Brain microvascular endothelial cell (primary cell): ENCODE data around the gene CAPN12.

ENCODE experiments used
- DNase-seq: peaks from one replicate; pipeline ENCODE4 v3.0.0-alpha.2; 2020
- H3K27ac ChIP-seq: fragments of 250-450 bp; sonication (Bioruptor Pico); 2 replicates; pipeline ENCODE4 v1.5.1; 2020; ENCODE audit warnings: mild to moderate bottlenecking, moderate library complexity
- H3K27me3 ChIP-seq: fragments of 250-450 bp; sonication (Bioruptor Pico); replicated peaks from 2 replicates; pipeline ENCODE4 v1.5.1; 2020; ENCODE audit warnings: mild to moderate bottlenecking
- H3K36me3 ChIP-seq: fragments of 250-450 bp; sonication (Bioruptor Pico); replicated peaks from 2 replicates; pipeline ENCODE4 v1.5.1; 2020; ENCODE audit warnings: mild to moderate bottlenecking
- H3K4me3 ChIP-seq: 2 replicates; pipeline ENCODE4 v1.5.1; 2011; ENCODE audit warnings: low read depth, mild to moderate bottlenecking, control low read depth, low read length, moderate library complexity
- CTCF ChIP-seq: IDR thresholded peaks from 2 replicates; pipeline ENCODE4 v1.5.1; 2011; ENCODE audit warnings: low read depth, mild to moderate bottlenecking, moderate library complexity, low read length, control low read depth, inconsistent platforms; ENCODE audit errors: missing control alignments
- in situ Hi-C: cut with HindIII; loops from 2 replicates; pipeline ENCODE4 v1.10.0; 2017; ENCODE audit warnings: low sequenced_read_pairs, low pct_ligation_motif_present

Gene CAPN12

GRCh38 chr19:38706792-38707511 lies 37.3 kb downstream of the CAPN12 start:
- in situ Hi-C loops, result no loop called here

GRCh38 chr19:38705197-38706019 lies 38.9 kb downstream of the CAPN12 start:
- in situ Hi-C loops, result no loop called here

More at GRCh38 chr19:38706792-38707511, 37.3 kb downstream of the CAPN12 start:
- TF ChIP-seq CTCF, result no peak
- H3K27me3 ChIP-seq, result no peaks in the 10 kb centered on the region
- no peak overlapping the region for H3K4me3 ChIP-seq
- DNase-seq, result peak; percentile 45
- H3K27ac ChIP-seq, result no peak overlapping the region
- peaks cover 95% of the 10 kb centered on the region for H3K36me3 ChIP-seq

GRCh38 chr19:38704488-38705026 lies 39.7 kb downstream of the CAPN12 start:
- in situ Hi-C loops, result no loop called here
- TF ChIP-seq CTCF, result peak; percentile 11
- no peak overlapping the region for H3K27ac ChIP-seq

More at GRCh38 chr19:38705197-38706019, 38.9 kb downstream of the CAPN12 start:
- no peak for TF ChIP-seq CTCF
- no peak overlapping the region for H3K27ac ChIP-seq
- peaks cover 96% of the 10 kb centered on the region for H3K36me3 ChIP-seq
- H3K27me3 ChIP-seq, result no peaks in the 10 kb centered on the region
- H3K4me3 ChIP-seq, result no peak overlapping the region
- no peak for DNase-seq

GRCh38 chr19:38703509-38703908 lies 40.8 kb downstream of the CAPN12 start:
- in situ Hi-C loops, result no loop called here
- no peak for TF ChIP-seq CTCF
- Histone ChIP-seq H3K27ac (no peak overlapping the region), H3K4me3 (no peak overlapping the region), H3K27me3 (no peaks in the 10 kb centered on the region), H3K36me3 (peaks cover 79% of the 10 kb centered on the region)
- DNase-seq, result no peak

More at GRCh38 chr19:38704488-38705026, 39.7 kb downstream of the CAPN12 start:
- no peaks in the 10 kb centered on the region for H3K27me3 ChIP-seq
- peaks cover 90% of the 10 kb centered on the region for H3K36me3 ChIP-seq
- no peak for DNase-seq
- H3K4me3 ChIP-seq, result no peak overlapping the region

- Histone ChIP-seq H3K36me3 (peaks cover 69% of the 10 kb centered on the region), H3K27me3 (no peaks in the 10 kb centered on the region), H3K27ac (no peak overlapping the region), H3K4me3 (no peak overlapping the region)
- in situ Hi-C loops, result no loop called here
- no peak for DNase-seq
- TF ChIP-seq CTCF, result no peak
Measured at GRCh38 chr19:38702278-38702677, 42.0 kb downstream of the CAPN12 start.
